ENCODE results near the gene SPINK5. TPM values are rescaled to one million over a fixed set of nuclear protein-coding genes. Genes with fewer than 3 reads are reported as not detected.

The SPINK5 gene
- 1 to 10 TPM in 1 of 4 donors, under 1 TPM in 2, not detected in 1; 0.31 to 3.2 (median 0.60) TPM for total RNA-seq

GRCh38 chr5:148063861-148064260 is at the start of gene SPINK5:
SPINK5 (plus strand) TSS chr5:148063980; CDS start chr5:148064045, 65 bp downstream.
- ATAC-seq (ENCODE audit: low FRiP score): no peak
- no peak for TF ChIP-seq CTCF (IDR thresholded peaks at IDR 0.05)
- no peak for DNase-seq (ENCODE audit: low spot score)

- DNase-seq (ENCODE audit: low spot score) (no peak), ATAC-seq (ENCODE audit: low FRiP score) (no peak)
- no peak for TF ChIP-seq CTCF (IDR thresholded peaks at IDR 0.05)
Measured at GRCh38 chr5:148014276-148014675, 49.5 kb upstream of the SPINK5 start.

- no peak for ATAC-seq (ENCODE audit: low FRiP score)
- no peak for TF ChIP-seq CTCF (IDR thresholded peaks at IDR 0.05)
- DNase-seq (ENCODE audit: low spot score): no peak
Measured at GRCh38 chr5:148020257-148020988, 43.4 kb upstream of the SPINK5 start.

GRCh38 chr5:148027505-148027904 is 36.3 kb upstream of the SPINK5 start:
- ATAC-seq (ENCODE audit: low FRiP score): no peak
- no peak for DNase-seq (ENCODE audit: low spot score)
- no peak for TF ChIP-seq CTCF (IDR thresholded peaks at IDR 0.05)

GRCh38 chr5:148029131-148029530 is 34.6 kb upstream of the SPINK5 start:
- no peak for TF ChIP-seq CTCF (IDR thresholded peaks at IDR 0.05)

GRCh38 chr5:148033134-148033533 is 30.6 kb upstream of the SPINK5 start:
- no peak for ATAC-seq (ENCODE audit: low FRiP score)

More at GRCh38 chr5:148029131-148029530, 34.6 kb upstream of the SPINK5 start:
- ATAC-seq (ENCODE audit: low FRiP score): no peak
- no peak for DNase-seq (ENCODE audit: low spot score)

More at GRCh38 chr5:148033134-148033533, 30.6 kb upstream of the SPINK5 start:
- no peak for DNase-seq (ENCODE audit: low spot score)
- no peak for TF ChIP-seq CTCF (IDR thresholded peaks at IDR 0.05)

Measured in omental fat pad (tissue), 4 donors.